ENCODE results near the gene ARID1B.

GRCh38 chr6:157159348-157159747, 382.2 kb downstream of the ARID1B start:
- TF ChIP-seq EZH2 (IDR thresholded peaks at IDR 0.05; ENCODE audit: borderline replicate concordance) (no peak), CTCF (IDR thresholded peaks at IDR 0.05; ENCODE audit: poor library complexity) (no peak)
